ENCODE data around the gene C14orf180.

DNA sequence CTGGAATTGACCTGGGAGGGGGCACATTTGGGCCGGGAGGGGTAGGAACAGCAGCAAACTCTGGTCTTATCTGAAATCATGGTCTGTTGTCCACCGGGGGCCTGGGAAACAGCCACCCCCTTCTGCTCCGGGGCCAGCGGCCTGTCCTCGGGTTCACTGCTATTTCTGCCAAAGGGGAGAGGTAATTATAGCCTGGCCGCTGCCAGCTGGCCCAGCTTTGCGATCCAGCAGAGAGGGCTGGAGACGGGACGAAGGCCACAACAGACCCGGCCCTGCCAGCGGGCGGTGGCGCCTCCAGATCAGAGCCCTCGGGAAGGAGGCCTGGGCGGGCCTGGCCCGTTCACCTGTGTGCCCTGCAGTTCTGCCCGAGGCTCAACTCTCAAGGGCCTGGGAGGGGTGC is at the start of gene C14orf180:
- TF ChIP-seq CTCF (conservative IDR thresholded peaks at IDR 0.05 in 1 of 2, IDR thresholded peaks at IDR 0.05 in 1 of 2; ENCODE audit: extremely low read depth in 1 of 2, insufficient read depth in 1 of 2, low read depth in 1 of 2, low read length in 2 of 2), result no peak
- TF ChIP-seq EZH2 (IDR thresholded peaks at IDR 0.05; ENCODE audit: borderline replicate concordance, low read length), result no peak
